Spleen (tissue), 7 donors: ENCODE results near the gene PTTG1.

Source experiments
- CTCF ChIP-seq, 11 experiments: fragments of 200-600 bp in 7 of 11; fragments of 450-650 bp in 4 of 11; sonication (generic) in 4 of 11; IDR thresholded peaks in 8 of 11; conservative IDR thresholded peaks in 3 of 11; 1 replicate in 7 of 11; 2 replicates in 4 of 11; pipeline versions ENCODE4 v1.4.0 to v1.8.0; 2016 to 2021; ENCODE audit warnings: antibody characterized with exemption in 11 of 11, inconsistent platforms in 4 of 11, mild to moderate bottlenecking in 1 of 11
- POLR2A ChIP-seq, 3 donors: fragments of 450-650 bp; IDR thresholded peaks; one replicate each; pipeline ENCODE4 v1.5.1; 2017; ENCODE audit warnings: antibody characterized with exemption in 3 of 3, mild to moderate bottlenecking in 1 of 3
- donor health status: DM: no; HTN: no; CAD: no; lungs with moderate emphysema.
- donor health status: DM: no; HTN: no; CAD: no.
- donor health status: DM: no; HTN: no; CAD: no.

DNA sequence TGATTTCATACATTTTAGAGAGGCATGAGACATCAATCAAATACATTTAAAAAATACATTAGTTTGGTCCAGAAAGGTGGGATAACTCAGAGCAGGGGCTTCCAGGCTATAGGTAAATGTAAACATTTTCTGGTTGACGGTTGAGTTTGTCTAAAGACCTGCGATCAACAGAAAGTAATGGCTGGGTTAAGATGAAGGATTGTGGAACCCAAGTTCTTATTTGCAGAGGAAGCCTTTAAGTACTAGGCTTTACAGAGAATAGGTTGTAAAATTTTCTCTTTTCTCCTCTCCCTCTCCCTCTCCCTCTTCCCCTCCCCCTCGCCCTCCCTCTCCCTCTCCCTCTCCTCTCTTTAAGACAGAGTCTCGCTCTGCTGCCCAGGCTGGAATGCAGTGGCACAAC lies 50.8 kb downstream of the PTTG1 start:
- TF ChIP-seq CTCF (IDR thresholded peaks at IDR 0.05 in 8 of 11, conservative IDR thresholded peaks at IDR 0.05 in 3 of 11) (no peak), POLR2A (IDR thresholded peaks at IDR 0.05) (no peak)
